Measurements from ENCODE around the gene WIPF3. TPM values are rescaled to one million over a fixed set of nuclear protein-coding genes. Genes with fewer than 3 reads are reported as not detected.

Gene WIPF3
- total RNA-seq, 2 experiments from 2014 or later = not detected

DNA sequence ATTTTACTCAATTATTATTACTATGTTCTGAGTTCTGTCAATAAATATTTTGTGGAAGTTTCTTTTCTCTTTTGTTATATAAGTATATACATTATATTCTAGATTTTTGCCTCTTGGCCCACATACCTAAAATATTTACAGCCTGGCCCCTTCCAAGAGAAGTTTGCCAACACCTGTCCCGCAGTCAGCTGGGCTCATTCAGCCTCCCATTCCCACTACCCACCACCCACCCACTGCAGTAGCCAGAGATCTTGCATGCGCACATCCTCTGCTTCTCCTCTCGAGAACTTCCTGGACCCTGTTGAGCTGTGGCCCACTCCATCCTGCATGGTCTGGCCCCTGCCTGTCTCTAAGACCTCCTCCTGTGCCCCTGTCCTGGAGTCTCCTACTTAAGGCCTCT lies 33.6 kb downstream of the WIPF3 start:
- POLR2A ChIA-PET = no interaction called here

DNA sequence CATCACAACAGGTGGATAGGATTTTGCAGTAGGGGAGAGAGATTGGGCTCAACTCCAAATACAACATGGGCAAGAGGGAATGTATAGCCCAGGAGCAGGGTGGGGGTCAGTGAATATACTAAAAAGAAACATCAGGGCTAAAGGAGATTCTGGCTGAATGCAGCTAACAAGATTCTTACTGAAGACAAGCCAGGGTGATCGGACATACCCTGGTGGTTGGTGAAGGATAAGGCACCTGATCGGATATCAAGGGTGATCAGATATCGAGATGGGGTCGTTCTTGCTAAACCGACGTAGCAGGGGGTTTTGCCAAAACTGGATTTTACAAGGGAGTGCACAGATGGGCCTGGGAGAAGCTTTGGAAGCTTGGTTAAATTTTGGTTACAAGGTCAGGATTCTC lies 34.4 kb downstream of the WIPF3 start:
- Histone ChIP-seq H3K27me3 (ENCODE audit: control insufficient read depth in 1 of 2, insufficient read depth in 2 of 2, low read length in 2 of 2) (peaks cover 4 to 10% of the 10 kb centered on the region in 2 experiments), H3K27ac (ENCODE audit: low read depth in 1 of 2, low read length in 2 of 2) (no peak overlapping the region), H3K4me1 (ENCODE audit: insufficient read depth, low read length) (no peaks in the 10 kb centered on the region), H3K9me3 (ENCODE audit: control insufficient read depth in 1 of 2, insufficient read depth in 1 of 2, low read length in 2 of 2) (no peaks in the 10 kb centered on the region), H3K4me3 (ENCODE audit: low read length) (no peak overlapping the region), H3K36me3 (ENCODE audit: insufficient read depth, low read length) (no peaks in the 10 kb centered on the region)
- Mint-ChIP-seq H3K27ac (no peak overlapping the region), H3K4me3 (no peak overlapping the region), H3K27me3 (peaks cover 17% of the 10 kb centered on the region), H3K36me3 (ENCODE audit: low read depth) (no peaks in the 10 kb centered on the region), H3K4me1 (ENCODE audit: low read depth) (no peaks in the 10 kb centered on the region), H3K9me3 (no peaks in the 10 kb centered on the region)
- TF ChIP-seq, protein P1, sequence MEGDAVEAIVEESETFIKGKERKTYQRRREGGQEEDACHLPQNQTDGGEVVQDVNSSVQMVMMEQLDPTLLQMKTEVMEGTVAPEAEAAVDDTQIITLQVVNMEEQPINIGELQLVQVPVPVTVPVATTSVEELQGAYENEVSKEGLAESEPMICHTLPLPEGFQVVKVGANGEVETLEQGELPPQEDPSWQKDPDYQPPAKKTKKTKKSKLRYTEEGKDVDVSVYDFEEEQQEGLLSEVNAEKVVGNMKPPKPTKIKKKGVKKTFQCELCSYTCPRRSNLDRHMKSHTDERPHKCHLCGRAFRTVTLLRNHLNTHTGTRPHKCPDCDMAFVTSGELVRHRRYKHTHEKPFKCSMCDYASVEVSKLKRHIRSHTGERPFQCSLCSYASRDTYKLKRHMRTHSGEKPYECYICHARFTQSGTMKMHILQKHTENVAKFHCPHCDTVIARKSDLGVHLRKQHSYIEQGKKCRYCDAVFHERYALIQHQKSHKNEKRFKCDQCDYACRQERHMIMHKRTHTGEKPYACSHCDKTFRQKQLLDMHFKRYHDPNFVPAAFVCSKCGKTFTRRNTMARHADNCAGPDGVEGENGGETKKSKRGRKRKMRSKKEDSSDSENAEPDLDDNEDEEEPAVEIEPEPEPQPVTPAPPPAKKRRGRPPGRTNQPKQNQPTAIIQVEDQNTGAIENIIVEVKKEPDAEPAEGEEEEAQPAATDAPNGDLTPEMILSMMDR (IDR thresholded peaks at IDR 0.05) = no peak
- intact Hi-C loops (cut with DNase I, micrococcal nuclease) = no loop called here
- DNase-seq = no peak
- no peak for ATAC-seq (ENCODE audit: poor library complexity)
- CTCF ChIA-PET = no interaction called here
- POLR2A ChIA-PET = no interaction called here

More for the DNA sequence above, 33.6 kb downstream of the WIPF3 start:
- intact Hi-C loops (cut with DNase I, micrococcal nuclease) = no loop called here
- Mint-ChIP-seq H3K9me3 (no peaks in the 10 kb centered on the region), H3K4me3 (no peak overlapping the region), H3K27ac (no peak overlapping the region), H3K27me3 (peaks cover 12% of the 10 kb centered on the region), H3K4me1 (ENCODE audit: low read depth) (no peaks in the 10 kb centered on the region), H3K36me3 (ENCODE audit: low read depth) (no peaks in the 10 kb centered on the region)
- no peaks in the 10 kb centered on the region for H3K4me1 ChIP-seq (ENCODE audit: insufficient read depth, low read length)
- H3K9me3 ChIP-seq (ENCODE audit: control insufficient read depth in 1 of 2, insufficient read depth in 1 of 2, low read length in 2 of 2) = no peaks in the 10 kb centered on the region
- ATAC-seq (ENCODE audit: poor library complexity) = no peak
- peaks cover 0 to 10% of the 10 kb centered on the region in 2 experiments for H3K27me3 ChIP-seq (ENCODE audit: control insufficient read depth in 1 of 2, insufficient read depth in 2 of 2, low read length in 2 of 2)
- no peak overlapping the region for H3K4me3 ChIP-seq (ENCODE audit: low read length)
- no peaks in the 10 kb centered on the region for H3K36me3 ChIP-seq (ENCODE audit: insufficient read depth, low read length)
- no peak overlapping the region for H3K27ac ChIP-seq (ENCODE audit: low read depth in 1 of 2, low read length in 2 of 2)
- DNase-seq = no peak
- TF ChIP-seq, protein P1 (IDR thresholded peaks at IDR 0.05) = no peak
- CTCF ChIA-PET = no interaction called here

DNA sequence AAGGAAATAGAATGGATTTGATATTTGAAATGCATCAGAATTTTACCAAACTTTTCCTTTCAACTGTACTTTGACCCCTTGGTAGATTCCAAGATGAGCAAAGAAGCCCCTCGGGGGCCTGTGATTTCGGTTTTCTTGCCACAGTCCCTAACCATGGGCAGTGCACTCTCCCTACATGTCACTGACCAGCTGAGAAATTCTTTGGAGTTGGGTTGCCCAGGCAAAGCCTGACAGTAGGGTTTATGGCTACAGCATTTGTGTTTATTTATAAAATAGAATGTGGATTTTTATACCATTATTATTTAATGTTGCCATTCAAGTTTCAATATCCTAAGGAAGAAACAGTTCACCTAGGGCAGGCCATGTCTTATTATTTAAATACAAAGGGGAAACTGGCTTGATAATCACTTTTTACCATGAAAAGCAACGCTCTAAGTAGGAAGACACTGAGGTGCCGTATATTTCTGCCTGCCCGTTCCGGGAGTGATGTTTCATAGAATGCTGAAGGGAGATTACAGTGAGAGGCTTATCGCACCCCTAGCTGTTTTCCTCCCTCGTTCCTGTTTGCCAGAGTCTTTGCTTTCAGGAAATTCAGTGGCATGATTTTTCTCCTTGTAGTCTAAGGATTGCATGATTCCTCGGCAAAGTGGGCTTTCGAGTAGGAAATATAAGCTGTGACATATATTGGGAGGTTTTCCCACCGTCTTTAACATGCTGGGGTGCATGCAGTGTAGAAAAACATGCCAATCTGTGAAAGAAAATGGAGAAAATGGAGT lies 35.8 kb downstream of the WIPF3 start:
- Mint-ChIP-seq H3K36me3 (ENCODE audit: low read depth) (no peaks in the 10 kb centered on the region), H3K9me3 (no peaks in the 10 kb centered on the region), H3K27me3 (peaks cover 11% of the 10 kb centered on the region), H3K4me1 (ENCODE audit: low read depth) (no peaks in the 10 kb centered on the region), H3K27ac (no peak overlapping the region), H3K4me3 (no peak overlapping the region)
- Histone ChIP-seq H3K27me3 (ENCODE audit: control insufficient read depth in 1 of 2, insufficient read depth in 2 of 2, low read length in 2 of 2) (peaks cover 4 to 10% of the 10 kb centered on the region in 2 experiments), H3K27ac (ENCODE audit: low read depth in 1 of 2, low read length in 2 of 2) (no peak overlapping the region), H3K36me3 (ENCODE audit: insufficient read depth, low read length) (no peaks in the 10 kb centered on the region), H3K4me1 (ENCODE audit: insufficient read depth, low read length) (no peaks in the 10 kb centered on the region), H3K4me3 (ENCODE audit: low read length) (no peak overlapping the region), H3K9me3 (ENCODE audit: control insufficient read depth in 1 of 2, insufficient read depth in 1 of 2, low read length in 2 of 2) (no peaks in the 10 kb centered on the region)
- ATAC-seq (ENCODE audit: poor library complexity) (no peak), DNase-seq (no peak)
- ChIA-PET CTCF (no interaction called here), POLR2A (no interaction called here)
- intact Hi-C loops (cut with DNase I, micrococcal nuclease) = no loop called here
- TF ChIP-seq, protein P1 (IDR thresholded peaks at IDR 0.05) = no peak

All from CD4-positive, alpha-beta T cell (primary cell).